DND-41 (cell line): ENCODE measurements around the gene ASIC4.

Source experiments
- CTCF ChIP-seq: IDR thresholded peaks from 2 replicates; pipeline ENCODE4 v1.5.1; 2012; ENCODE audit warnings: borderline replicate concordance, low read length, moderate library complexity, mild to moderate bottlenecking; ENCODE audit not compliant: poor library complexity, severe bottlenecking; ENCODE audit errors: extremely low read depth
- EZH2 ChIP-seq: IDR thresholded peaks from 3 replicates; pipeline ENCODE4 v1.6.1; 2012; ENCODE audit warnings: borderline replicate concordance, low read depth, mild to moderate bottlenecking, moderate library complexity, low read length, inconsistent platforms; ENCODE audit not compliant: severe bottlenecking

- no peak for TF ChIP-seq EZH2
- TF ChIP-seq CTCF: peak; percentile 9
Observed at GRCh38 chr2:219498280-219499057, 15.8 kb upstream of the ASIC4 start, which contains the start of gene GMPPA.
